Smooth muscle cell of the brain vasculature (primary cell): ENCODE results near the gene DNAJC28.
A peak's percentile ranks its signal among the peaks of the same experiment; 100 is the strongest.
"Not testable (repeated sequence)": the region's sequence is repeated elsewhere in the genome, so short reads cannot be mapped to it uniquely, and the experiment has no call there.

ENCODE experiments used
- DNase-seq: peaks from one replicate; pipeline ENCODE4 v3.0.0-alpha.2; 2012; ENCODE audit warnings: low read depth, low spot score

The DNAJC28 gene

DNA sequence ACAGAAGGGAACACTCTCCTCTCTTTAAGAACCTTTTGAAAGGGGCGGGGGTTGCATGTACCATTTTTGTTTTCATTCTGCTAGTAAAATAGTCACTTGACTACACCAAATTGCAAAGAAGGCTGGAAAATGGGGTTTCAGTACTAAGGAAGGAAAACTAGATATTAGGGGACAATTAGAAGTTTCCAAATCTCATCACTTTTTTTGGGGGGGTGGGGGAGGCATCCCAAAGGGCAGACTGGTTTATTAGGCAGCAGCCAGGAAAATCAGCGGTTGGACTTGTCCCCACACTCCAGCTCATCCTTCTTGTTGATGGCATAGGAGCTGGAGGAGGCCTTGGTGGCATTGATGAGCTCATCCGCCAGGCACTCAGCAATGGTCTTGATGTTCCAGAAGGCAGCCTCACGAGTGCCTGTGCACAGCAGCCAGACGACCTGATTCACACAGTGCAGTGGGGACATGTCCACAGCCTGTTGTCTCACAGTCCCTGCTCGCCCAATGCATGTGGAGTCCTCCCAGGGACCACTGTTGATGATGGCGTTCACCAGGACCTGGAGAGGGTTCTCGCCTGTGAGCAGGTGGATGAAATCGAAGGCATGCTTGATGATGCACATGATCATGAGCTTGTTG lies 10.1 kb downstream of the DNAJC28 start:
- no peak for DNase-seq

DNA sequence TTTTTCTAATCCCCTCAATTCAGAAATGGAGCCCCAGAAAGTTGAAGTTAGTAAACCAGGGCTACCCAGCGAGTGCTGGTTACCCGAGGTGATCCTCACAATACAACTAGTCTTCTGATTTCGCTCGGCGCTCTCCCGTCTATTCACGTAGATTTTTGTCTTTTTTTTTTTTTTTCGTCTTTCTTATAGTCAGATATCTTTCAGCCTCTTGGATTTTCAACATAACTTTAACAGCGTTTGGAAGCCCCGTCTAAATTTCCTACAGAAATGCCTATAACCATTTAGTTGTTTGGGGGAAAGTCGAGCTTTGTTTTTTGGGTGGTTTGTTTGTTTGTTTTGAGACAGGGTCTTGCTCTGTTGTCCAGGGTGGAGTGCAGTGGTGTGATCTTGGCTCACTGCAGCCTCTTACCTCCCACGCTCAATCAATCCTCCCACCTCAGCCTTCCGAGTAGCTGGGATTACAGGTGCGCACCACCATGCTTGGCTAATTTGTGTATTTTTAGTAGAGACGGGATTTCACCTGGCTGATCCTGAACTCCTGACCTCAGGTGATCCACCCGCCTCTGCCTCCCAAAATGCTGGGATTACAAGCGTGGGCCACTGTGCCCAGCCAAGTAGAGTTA lies 10.9 kb downstream of the DNAJC28 start:
- no peak for DNase-seq

DNA sequence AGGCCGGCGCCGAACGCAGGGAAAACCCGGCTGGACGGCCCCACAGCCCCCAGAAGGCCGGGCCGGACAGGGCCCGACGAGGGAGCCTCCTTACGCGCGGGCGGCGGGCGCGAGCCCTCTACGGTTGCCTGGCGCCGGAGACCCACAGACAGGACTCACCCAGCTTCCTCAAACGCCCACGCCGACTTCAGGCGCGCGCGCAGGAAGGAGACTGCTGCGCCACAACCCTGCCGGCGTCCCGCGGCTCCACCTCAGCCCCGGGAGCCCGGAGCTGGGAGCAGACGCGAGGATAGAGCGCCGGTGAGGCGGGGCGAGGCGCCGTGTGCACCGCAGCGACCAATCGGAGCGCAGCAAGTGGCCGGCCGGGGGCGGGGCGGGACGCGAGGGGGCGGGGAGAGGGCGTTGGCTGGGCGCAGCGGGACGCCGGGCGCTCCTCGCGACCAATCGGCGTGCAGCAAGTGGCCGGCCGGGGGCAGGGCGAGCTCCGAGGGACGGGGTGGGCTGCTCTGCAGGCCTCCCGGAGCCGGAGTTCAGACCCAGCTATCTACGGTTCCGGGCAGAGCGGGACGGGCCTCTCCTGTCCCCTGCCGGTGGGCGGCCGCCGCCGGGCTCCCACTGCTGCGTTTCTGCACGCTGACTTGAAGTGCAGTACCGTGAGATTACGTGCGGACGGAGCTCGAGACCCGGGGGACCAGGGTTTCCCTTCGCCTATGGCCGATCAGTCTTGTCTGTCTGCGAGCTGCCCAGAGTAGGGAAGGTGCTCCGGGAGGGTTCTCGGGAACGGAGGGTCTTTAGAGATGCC lies 11.6 kb downstream of the DNAJC28 start, which contains the start of gene TMEM50B:
Gene TMEM50B (minus strand): TSS at position 296 of the 802 bp plus-strand sequence. CDS start 11,089 bp downstream, outside the sequence.
- peak; percentile 82 for DNase-seq

DNA sequence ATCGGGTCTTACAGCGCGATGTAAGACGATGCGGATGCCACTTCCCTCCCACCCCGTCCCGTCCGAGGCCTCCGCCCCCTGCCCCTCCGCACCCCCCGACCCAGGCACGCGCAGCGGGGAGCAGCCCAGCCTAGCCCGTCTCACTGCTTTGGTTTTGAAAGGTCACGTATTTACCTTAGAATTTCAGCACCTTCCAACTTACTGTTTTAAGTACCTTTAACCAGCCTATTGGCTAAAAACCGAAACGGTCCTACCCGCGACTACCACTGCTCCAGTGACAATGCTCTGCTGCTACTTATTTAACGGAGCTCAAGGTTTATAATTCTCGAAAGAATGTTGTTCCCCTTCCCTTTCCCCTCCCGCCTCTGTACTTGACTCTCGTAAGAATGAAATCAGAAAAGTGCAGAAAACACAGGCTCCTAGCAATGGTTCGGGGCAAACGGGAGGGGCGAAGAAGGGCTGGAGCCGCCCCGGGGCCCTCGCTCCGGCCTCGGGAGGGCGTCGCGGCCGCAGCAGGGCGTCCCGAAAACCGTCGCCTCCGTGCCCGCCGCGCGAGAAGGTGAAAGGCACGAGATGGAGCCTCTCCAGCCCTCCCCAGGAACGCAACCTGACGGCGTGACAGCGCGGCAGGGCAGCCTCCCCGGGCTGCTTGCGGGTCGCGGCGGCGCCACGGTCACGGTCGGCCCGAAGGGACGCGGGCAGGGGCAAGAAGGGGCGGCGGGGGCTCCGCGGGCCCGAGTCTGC lies 12.4 kb downstream of the DNAJC28 start:
- no peak for DNase-seq

DNA sequence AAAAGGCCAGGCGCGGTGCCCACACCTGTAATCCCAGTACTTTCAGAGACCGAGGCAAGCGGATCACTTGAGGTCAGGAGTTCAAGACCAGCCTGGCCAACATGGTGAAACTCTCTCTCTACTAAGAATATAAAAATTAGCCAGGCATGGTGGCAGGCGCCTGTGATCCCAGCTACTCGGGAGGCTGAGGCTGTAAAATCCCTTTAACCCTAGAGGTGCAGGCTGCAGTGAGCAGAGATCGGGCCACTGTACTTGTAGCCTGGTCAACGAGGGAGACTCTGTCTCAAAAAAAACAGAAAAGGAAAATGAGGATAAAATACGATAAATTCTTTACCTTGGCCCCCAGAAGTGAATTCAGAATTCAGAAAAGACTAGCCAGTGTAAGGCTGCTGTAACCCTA lies 13.3 kb downstream of the DNAJC28 start:
- DNase-seq: no peak

DNA sequence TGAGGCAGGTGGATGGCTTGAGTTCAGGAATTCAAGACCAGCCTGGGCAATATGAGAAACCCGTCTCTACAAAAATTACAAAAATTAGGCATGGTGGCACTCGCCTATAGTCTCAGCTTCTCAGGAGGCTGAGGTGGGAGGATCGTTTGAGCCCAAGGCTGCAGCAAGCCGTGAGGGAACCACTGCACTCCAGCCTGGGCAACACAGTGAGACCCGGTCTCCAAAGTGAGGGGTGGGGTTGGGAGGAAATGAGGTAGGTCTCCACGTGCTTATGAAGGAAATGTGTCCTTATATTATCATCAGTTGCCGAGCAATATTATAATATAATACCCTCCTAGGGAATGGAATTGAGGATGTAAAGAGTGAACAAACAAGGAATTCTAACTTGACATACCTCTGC lies 14.4 kb downstream of the DNAJC28 start:
- DNase-seq: no peak

DNA sequence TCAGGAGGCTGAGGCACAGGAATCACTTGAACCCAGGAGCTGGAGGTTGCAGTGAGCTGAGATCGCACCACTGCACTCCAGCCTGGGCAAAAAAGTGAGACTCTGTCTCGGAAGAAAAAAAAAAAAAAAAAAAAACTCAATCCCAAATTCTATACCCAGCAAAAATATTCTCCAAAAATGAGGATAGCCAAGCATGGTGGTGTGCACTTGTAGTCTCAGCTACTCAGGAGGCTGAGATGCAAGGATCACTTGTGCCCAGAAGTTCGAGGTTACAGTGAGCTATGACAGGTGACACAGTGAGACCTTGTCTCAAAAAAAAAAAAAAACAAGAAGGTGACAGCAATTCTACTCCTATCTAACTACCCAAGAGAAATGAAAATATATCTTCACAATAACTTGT lies 18.2 kb downstream of the DNAJC28 start:
- no peak for DNase-seq

- DNase-seq: no peak
Observed at GRCh38 chr21:33470701-33471100, 20.8 kb downstream of the DNAJC28 start.

DNA sequence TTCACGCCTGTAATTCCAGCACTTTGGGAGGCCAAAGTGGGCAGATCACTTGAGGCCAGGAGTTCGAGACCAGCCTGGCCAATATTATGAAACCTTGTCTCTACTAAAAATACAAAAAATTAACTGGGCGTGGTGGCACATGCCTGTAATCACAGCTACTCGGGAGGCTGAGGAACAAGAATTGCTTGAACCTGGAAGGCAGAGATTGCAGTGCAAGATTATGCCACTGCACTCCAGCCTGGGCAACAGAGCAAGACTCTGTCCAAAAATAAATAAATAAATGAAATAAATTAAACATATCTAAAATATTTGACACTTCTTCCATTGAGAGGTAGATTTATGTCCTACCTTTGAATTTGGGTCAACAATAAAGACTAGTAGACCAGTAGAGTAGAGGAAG lies 22.3 kb downstream of the DNAJC28 start:
- not testable (repeated sequence) for DNase-seq

GRCh38 chr21:33461538-33462250 lies 29.8 kb downstream of the DNAJC28 start:
- DNase-seq: no peak

GRCh38 chr21:33458861-33459260 lies 32.7 kb downstream of the DNAJC28 start:
- DNase-seq: no peak

DNA sequence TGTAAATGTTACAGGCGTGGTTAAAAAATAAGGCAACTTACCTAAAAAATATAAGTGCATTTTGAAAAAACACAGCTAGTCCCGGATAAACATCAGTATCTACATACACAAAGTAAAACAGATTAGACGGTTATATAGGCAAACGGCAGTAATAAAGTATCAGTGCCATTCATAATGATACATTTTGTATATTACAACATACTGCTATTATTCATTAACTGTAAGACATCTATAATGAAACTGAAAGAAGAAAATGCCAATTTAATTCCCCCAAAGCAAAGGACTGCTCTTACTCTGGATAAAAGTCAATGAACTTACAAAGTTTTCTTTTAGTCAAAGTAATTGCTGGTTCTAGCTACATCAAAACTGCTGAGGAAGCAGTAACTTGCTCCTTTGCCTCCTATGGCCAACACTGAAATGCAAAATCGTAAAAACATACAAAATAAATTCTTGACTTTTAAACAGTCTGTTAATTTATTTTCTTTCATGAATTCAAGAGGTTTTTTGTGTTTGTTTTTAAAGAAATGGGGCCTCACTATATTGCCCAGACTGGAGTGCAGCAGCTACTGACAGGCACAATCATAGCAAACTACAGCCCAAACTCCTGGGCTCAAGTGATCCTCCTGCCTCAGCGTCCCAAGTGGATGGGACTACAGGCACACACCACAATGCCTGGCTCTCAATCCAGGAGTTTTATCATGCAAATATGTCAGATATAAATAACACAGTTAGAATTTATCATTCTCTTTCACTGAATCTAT lies 35.6 kb downstream of the DNAJC28 start:
- DNase-seq: no peak

DNA sequence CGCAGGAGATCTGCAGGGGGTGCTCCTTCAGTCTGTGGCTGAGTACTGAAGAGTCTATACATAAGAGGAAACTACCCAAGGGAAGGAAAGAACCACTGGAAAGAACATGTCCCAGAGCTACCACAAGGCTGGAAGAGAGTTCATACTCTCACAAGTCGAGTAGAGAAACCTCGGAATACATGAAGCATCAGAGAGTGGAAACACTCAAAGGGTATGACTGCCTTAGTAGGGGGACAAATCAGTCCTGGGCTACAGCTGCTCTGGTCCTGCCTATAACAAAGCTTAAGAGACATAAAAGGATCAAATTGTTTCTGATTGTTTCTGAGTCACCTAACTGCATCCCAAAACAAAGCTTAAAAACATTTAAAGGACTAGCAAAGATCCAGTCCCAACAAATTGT lies 39.2 kb downstream of the DNAJC28 start:
- no peak for DNase-seq

DNA sequence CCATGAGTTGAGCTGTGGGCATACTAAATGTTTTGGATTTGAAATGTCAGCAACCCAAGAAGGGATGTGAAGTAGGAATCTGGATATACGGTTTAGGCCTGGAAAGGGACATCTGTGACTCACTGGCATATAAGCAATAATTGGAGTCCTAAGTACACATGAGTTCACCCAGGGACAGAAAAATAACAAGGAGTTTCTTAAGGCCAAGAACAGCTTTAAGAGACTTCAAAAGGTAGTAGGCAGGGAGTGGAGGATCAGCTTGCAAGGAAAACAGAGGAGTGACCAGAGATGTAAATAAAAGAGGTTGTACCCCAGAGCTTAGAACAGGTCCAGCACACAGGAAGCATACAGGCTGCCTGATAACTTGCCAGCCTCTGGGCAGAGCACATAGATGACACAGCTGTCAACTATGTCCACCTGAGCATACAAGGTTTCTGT lies 39.9 kb downstream of the DNAJC28 start:
- no peak for DNase-seq

DNA sequence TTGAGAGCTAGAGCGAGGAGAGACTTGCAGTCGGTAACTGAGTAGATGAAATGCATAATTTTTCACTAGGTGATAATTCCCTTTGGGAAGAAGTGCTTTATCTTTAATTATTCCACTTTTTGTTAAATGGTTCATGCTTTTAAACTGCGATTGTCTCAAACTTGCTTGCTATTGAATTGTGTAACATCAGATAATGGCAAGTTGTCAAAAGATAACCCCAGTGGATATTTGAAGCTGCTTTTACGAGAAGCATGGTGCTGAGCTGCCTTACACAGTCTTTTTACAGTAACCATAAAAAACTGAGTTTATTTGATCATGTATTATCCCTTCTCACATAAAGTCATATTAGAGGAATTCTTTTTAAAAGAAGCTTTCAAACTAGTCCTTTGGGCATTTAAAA lies 41.9 kb downstream of the DNAJC28 start:
- no peak for DNase-seq

GRCh38 chr21:33446620-33447019 lies 44.9 kb downstream of the DNAJC28 start:
- DNase-seq: not testable (repeated sequence)

GRCh38 chr21:33444499-33444898 lies 47.0 kb downstream of the DNAJC28 start:
- DNase-seq: no peak

GRCh38 chr21:33443194-33443593 lies 48.3 kb downstream of the DNAJC28 start:
- no peak for DNase-seq

- no peak for DNase-seq
Observed at GRCh38 chr21:33441489-33442477, 49.7 kb downstream of the DNAJC28 start.
